CMK (cell line): ENCODE data around the gene ABCC9.
"Not testable (repeated sequence)": the region's sequence is repeated elsewhere in the genome, so short reads cannot be mapped to it uniquely, and the experiment has no call there.

ENCODE experiments used
- DNase-seq: peaks from one replicate; pipeline ENCODE4 v3.0.0-alpha.2; 2010; ENCODE audit warnings: low read depth

The ABCC9 gene

DNA sequence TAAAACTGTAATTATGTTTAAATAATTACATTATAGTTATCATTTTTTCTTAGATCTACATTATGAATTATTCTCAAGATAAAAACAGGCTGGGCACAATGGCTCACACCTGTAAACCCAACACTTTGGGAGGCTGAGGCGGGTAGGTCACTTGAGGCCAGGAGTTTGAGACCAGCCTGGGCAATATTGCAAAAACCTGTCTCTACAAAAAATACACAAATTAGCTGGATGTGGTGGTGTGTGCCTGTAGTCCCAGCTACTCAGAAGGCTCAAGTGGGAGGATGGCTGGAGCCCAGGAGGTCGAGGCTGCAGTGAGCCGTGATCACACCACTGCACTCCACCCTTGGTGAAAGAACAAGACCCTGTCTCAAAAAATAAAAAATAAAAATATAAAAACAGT is 126.4 kb downstream of the ABCC9 start:
- no peak for DNase-seq

DNA sequence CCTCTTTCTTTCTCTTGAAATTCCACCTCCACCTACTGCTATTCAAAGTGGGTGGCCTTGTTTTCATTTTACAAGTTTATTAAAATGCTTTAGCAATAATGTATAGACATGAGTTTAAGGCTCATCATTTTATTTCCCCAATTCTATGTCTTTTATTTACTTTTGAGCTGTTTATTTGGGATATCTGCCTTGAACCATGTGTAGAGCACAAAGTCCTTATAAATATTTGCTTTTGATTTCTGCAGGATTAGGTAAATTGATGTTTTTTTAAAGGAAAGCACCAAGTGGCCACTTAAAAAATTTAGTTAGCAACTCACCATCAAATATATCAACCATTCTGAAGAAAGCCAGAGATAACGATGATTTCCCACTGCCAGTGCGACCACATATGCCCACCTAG is 126.9 kb downstream of the ABCC9 start:
- DNase-seq = no peak

DNA sequence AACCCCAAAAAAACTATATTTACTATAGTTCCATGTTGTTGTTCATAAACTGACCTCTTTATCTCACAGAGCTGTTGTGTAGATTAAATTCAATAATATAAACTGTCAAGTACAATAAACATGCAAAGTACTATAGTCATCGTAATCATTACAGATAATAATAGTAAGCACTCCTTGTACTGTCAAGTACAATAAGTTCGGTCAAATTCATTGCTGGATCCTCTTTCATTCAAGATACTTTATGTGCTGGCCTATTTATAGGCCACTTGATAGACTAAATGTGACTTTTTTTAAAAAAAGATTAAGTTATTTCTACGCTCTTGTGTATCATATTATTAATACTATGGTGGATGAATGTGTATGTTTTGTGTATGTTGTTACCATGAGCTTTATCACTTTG is 127.5 kb downstream of the ABCC9 start:
- DNase-seq = no peak

DNA sequence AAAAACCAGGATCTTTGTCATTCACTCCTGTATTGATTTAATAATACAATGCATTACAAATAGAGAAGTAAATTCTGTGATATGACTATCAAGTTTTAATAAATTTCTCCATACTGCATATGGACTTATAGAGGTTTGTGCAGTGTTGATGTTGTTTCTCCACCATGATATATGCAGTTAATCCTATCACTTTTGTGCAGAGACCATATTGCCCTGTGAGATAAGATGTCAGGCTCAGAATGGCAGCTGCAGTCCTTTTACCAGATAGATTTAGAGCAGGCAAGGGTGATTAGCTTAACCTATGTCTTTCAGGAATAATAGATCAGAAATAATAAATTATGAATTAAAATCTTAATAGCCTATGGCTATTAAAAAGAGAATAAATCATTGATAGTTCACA is 128.1 kb downstream of the ABCC9 start:
- DNase-seq = peak; percentile 68

DNA sequence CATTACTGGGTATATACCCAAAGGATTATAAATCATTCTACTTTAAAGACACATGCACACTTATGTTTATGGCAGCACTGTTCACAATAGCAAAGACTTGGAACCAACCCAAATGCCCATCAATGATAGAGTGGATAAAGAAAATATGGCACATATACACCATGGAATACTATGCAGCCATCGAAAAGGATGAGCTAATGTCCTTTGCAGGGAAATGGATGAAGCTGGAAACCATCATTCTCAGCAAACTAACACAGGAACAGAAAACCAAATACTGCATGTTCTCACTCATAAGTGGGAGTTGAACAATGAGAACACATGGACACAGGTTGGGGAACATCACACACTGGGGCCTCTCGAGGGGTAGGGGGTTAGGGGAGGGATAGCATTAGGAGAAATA is 128.9 kb downstream of the ABCC9 start:
- DNase-seq = not testable (repeated sequence)

DNA sequence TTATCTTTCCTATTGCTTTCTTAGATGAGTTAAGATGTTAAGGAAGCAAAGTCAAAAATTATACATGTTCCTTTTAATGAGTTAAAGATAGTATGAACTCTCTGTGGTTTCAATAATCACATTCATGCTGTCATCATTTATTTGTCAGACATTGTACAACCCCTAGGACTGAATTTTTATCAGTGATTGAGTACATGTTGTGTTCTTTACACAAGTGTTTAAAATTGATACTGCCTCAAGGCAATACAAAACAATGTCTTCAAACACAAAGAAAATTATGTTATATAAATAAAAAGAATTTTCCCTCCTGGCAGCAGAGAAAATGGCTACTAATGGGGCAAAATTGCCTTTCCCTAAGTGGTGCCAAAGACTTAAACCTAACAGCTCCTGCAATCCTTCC is 132.1 kb downstream of the ABCC9 start:
- DNase-seq = no peak

- no peak for DNase-seq
Measured at GRCh38 chr12:21806255-21806654, 135.0 kb downstream of the ABCC9 start.

- no peak for DNase-seq
Measured at GRCh38 chr12:21801522-21802288, 139.5 kb downstream of the ABCC9 start.

DNA sequence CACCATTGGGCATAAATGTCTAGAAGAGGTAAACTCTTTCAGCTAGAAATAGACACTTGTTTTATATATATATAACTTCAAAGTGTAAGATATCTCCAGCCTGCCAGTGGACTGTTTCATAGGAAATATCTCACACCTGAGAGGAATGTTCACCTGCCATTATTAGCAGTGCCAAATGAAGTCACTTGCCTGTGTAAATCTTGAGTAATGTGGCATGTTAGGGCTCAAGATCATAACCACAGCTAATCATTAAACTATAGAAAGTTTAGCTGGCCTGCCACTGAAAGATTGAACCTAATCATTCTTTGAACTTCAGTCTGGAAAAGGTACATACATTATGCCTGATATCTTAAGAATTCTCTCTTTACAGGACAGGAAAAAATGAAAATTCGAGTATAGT is 141.2 kb downstream of the ABCC9 start:
- no peak for DNase-seq

DNA sequence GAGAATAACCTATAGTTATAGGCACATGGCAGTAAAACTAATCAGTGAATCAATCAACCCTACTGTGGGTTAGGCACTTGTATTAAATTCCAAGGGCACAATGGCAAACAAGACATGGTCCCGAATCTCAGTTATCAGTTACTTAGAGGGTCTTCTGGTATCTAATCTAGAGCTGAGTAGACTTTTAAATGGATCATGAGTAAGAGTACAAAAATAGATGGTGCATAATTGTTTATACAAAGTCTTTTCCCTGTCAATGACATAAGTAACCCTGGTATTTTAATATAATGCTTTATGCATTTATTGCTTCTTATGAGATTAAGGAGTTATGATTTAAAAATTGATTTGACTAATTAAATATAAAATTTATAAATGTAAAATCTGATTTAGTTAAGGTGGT is 143.7 kb downstream of the ABCC9 start:
- DNase-seq = no peak

GRCh38 chr12:21795648-21796328 is 145.4 kb downstream of the ABCC9 start:
- DNase-seq = no peak

DNA sequence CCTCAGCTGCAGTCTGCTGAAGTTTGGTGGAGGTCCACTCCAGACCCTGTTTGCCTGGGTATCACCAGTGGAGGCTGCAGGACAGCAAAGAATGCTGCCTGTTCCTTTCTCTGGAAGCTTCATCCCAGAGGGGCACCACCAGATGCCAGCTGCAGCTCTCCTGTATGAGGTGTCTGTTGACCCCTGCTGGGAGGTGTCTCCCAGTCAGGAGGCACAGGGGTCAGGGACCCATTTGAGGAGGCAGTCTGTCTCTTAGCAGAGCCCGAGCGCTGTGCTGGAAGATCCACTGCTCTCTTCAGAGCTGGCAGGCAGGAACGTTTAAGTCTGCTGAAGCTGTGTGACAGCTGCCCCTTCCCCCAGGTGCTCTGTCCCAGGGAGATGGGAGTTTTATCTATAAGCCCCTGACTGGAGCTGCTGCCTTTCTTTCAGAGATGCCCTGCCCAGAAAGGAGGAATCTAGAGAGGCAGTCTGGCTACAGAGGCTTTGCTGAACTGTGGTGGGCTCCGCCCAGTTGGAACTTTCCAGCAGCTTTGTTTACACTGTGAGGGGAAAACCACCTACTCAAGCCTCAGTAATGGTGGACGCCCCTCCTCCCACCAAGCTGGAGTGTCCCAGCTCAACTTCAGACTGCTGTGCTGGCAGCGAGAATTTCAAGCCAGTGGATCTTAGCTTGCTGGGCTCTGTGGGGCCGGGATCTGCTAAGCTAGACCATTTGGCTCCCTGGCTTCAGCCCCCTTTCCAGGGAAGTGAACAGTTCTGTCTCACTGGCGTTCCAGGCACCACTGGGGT is 146.2 kb downstream of the ABCC9 start:
- not testable (repeated sequence) for DNase-seq

DNA sequence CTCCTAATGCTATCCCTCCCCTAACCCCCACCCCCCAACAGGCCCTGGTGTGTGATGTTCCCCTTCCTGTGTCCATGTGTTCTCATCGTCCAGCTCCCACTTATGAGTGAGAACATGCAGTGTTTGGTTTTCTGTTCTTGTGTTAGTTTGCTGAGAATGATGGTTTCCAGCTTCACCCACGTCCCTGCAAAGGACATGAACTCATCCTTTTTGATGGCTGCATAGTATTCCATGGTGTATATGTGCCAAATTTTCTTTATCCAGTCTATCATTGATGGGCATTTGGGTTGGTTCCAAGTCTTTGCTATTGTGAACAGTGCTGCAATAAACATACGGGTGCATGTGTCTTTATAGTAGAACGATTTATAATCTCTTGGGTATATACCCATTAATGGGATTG is 151.5 kb downstream of the ABCC9 start:
- DNase-seq = not testable (repeated sequence)

GRCh38 chr12:21788089-21788983 is 152.9 kb downstream of the ABCC9 start:
- no peak for DNase-seq

DNA sequence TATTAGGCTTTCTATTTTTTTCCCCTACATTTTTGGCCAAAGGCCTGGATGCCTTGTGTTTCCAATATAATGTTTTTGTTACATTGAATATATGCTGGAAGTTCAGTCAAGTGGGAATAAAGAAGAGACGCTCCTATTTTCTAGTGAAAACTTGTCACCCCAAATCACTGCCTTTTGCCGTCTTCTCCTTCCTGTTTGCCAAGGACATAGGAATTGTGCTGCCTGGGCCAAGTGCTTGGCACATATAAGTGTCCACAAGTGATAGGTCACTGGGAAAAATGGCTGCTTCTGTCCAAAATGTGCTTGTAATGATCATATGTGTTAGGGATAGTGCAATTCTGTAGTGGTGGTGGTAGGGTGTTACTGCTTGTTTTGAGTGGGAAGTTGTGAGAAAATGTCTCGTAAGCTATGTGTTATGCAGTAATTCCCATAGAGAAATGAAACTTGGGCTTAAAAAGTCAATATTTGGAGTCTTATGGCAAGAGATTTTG is 155.1 kb downstream of the ABCC9 start:
- no peak for DNase-seq

DNA sequence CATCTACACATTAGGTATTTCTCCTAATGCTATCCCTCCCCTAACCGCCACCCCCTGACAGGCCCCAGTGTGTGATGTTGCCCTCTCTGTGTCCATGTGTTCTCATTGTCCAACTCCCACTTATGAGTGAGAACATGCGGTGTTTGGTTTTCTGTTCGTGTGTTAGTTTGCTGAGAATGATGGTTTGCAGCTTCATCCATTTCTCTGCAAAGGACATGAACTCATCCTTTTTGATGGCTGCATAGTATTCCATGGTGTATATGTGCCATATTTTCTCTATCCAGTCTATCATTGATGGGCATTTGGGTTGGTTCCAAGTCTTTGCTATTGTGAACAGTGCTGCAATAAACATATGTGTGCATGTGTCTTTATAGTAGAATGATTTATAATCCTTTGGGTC is 158.5 kb downstream of the ABCC9 start:
- not testable (repeated sequence) for DNase-seq

DNA sequence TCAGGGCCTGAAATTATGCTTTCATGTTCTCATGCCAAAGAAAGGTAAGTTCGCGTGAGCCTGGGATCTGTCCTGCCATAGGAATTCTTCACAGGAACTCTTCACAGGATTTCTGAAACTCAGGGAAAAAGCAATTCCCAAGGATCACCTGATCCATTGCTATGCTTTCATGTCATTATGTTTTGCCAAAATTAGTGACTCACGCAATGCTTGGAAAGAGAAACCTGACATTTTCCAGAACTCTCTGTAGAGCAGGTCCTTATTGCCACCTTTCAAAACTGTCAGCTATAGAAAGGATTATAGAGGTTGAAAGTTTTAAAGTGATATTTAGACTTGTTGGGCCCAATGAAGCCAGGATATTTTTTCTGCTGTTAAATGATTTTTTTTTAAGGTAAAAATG is 160.4 kb downstream of the ABCC9 start:
- DNase-seq = no peak

DNA sequence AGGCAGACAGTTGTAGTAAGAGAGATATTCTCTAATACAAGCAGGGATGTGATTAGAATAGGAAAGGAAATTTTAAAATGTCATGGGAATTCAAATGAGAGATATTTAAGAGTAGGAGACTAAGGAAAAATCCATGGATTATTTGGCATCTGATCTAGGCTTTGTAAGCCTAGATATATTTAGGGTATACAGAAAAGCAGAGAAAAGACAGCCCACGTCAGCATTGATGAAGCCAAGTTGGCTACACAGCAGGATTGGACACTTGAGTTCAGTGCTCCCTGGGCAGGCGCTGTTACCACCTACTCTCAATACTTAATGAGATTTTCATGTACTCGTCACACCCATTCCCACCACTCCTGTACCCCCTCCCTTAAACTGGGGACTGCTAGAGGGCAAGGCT is 165.1 kb downstream of the ABCC9 start:
- DNase-seq = no peak

GRCh38 chr12:21775133-21775820 is 165.9 kb downstream of the ABCC9 start:
- no peak for DNase-seq

DNA sequence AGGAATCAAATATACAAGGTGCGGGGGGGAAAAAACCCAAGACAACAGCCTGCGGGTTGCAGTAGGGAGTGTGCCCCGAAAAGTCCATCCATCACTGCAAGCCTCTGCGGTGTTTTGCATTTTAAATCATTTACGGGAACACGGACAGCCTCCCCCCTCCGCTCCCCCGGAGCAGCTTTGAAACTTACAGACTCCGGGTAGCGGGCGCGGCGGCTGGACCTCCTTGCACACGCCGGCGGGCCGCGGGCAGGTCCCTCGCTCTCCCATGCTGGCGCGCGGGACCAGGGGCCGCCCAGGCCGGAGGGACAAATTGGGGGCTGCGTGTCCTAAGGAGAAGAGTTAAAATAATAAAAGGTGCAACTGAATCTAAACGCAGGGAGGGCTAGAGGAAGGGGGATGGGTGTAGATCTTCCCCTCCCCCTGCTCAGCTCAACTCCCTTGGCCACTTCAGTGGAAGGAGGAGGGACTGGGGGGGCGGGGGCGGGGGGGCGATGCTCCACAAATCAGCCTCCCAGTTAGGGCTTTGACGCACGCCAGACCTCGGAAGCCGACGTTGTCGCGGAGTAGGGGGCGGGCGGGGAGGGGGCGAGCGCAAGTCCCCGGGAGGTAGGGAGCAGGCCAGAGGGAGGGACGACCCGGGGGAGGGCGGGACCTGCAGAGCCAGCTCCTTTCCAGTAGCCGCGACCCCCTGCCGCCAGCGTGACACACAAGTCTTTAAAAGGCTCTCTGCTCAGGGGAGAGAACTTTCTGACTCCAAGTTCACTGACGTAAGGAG is 166.7 kb downstream of the ABCC9 start, which contains the start of gene KCNJ8:
Gene KCNJ8 (minus strand): TSS at position 349 of the 775 bp plus-strand sequence. CDS start 1,090 bp downstream, outside the sequence.
- no peak for DNase-seq
